HG03159 (cell line): ENCODE data around the gene DGAT2.

Experiments
- ATAC-seq: cut with Tn5 transposase; IDR thresholded peaks from one replicate; pipeline ENCODE4 v1.9.1; 2021; ENCODE audit warnings: mild to moderate bottlenecking, moderate library complexity; ENCODE audit not compliant: unreplicated experiment

DGAT2 gene

DNA sequence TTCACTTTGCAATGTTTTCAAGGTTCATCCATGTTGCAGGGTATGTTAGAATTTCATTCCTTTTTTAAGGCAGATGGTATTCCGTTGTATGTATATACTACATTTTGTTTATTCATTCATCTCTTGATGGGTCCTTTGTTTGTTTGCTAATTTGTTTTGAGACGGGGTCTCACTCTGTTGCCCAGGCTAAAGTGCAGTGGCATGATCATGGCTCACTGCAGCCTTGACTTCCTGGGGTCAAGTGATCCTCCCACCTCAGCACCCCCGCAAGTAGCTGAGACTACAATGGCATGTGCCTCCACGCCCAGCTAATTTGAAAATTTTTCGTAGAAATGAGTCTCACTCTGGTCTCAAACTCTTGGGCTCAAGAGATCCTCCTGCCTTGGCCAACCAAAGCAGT, 52.6 kb downstream of the DGAT2 start:
- ATAC-seq, result no peak

GRCh38 chr11:75822541-75822940, 54.0 kb downstream of the DGAT2 start:
- no peak for ATAC-seq

DNA sequence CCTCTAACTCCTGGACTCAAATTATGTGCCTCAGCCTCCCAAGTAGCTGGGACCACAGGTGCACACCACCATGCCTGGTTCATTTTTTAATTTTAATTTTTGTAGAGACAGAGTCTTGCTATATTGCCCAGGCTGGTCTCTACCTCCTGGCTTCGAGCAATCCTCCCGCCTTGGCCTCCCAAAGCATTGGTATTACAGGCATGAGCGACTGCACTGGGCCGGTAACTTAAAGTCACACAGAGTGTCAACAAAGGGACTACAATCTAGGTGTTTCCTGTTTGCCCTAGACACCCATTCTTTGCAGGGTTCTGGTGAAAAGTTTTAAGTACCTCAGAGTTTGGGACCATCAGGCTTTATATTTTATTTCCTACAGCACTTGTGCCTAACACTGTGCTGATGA, 54.8 kb downstream of the DGAT2 start:
- no peak for ATAC-seq

GRCh38 chr11:75823946-75824345, 55.4 kb downstream of the DGAT2 start:
- ATAC-seq, result peak; percentile 5

- ATAC-seq, result no peak
Measured at GRCh38 chr11:75826461-75827230, 58.1 kb downstream of the DGAT2 start.

DNA sequence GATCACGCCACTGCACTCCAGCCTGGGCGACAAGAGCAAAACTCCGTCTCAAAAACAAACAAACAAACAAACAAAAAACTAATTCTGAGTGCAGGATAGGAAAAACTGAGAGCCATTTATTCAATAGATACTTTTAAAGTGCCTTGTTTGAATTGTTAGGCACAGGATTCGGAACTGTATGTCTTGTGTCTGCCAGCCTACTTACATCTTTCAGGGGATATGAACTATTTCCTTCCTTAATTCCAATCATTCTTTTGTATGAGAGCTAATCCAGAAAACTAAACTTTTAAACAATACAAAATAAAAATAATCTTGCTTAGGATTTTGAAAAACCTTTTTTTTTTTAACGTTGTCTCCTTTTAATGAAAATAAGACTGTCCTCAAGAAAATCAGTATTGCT, 59.0 kb downstream of the DGAT2 start:
- ATAC-seq, result no peak

DNA sequence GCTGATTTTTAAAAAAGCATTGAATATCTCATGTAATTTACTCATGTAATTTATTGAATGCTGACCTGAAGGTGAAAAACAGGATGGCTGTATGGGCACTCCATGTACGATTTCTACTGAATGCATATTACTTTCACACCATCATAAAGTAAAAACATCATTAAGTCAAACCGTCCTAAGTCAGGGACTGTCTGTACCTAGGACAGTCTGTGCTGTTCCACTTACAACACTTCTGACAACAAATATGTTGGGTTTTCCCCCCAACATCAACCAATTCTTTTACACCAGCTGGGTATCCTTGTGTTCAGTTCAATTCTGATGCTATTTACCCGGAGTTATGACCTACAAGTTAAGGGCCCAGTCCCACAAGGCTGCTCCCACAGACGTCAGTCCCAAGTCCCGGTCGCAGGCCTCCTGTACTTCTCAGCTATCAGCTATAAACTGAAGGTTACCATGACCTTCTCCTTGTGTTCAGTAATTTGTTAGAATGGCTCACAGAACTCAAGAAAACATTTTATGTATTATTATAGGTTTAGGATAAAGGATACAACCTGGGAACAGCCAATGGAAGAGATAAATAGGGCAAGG, 63.4 kb downstream of the DGAT2 start:
- ATAC-seq, result no peak

GRCh38 chr11:75834728-75835127, 66.2 kb downstream of the DGAT2 start:
- no peak for ATAC-seq

DNA sequence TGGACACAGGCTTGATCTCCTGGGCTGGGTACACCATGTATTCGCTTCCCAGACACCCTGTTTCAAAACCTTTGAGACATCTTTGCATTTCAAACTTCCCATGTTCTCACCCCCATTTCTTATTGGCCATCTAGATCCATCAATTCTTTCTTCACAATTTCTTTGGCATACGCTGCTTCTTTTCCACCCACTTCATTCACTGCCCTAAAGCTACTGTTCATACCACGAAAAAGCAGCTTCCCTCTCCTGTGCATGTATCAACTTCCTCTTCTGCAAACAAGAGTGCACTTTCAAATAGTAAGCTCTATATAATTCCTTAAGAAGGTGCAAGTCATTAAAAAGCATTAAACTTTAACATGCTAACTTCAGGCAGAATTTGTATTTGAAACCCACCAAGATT, 67.8 kb downstream of the DGAT2 start:
- no peak for ATAC-seq

- no peak for ATAC-seq
Measured at GRCh38 chr11:75839851-75840250, 71.3 kb downstream of the DGAT2 start.

GRCh38 chr11:75840522-75840921, 71.9 kb downstream of the DGAT2 start:
- no peak for ATAC-seq

- no peak for ATAC-seq
Measured at GRCh38 chr11:75841739-75842138, 73.2 kb downstream of the DGAT2 start.

GRCh38 chr11:75845324-75845723, 76.7 kb downstream of the DGAT2 start:
- ATAC-seq, result no peak

- ATAC-seq, result no peak
Measured at GRCh38 chr11:75849894-75850293, 81.3 kb downstream of the DGAT2 start.

GRCh38 chr11:75850787-75851186, 82.2 kb downstream of the DGAT2 start:
- no peak for ATAC-seq
